ENCODE results near the gene CACNA2D3. TPM values are rescaled to one million over a fixed set of nuclear protein-coding genes. Genes with fewer than 3 reads are reported as not detected.

CACNA2D3 gene
- total and polyA plus RNA-seq, 3 experiments from 2014 or later: not detected

- H3K4me1 ChIP-seq (ENCODE audit: insufficient read depth, low read length): no peaks in the 10 kb centered on the region
- Mint-ChIP-seq H3K4me1 (no peaks in the 10 kb centered on the region), H3K4me3 (no peak overlapping the region), H3K27ac (no peak overlapping the region), H3K36me3 (no peaks in the 10 kb centered on the region), H3K27me3 (peaks cover 1 to 6% of the 10 kb centered on the region in 2 donors), H3K9me3 (peaks cover 0 to 2% (median 1%) of the 10 kb centered on the region in 5 donors)
- no peak overlapping the region for H3K4me3 ChIP-seq (ENCODE audit: low read length)
- H3K27me3 ChIP-seq (ENCODE audit: insufficient read depth, low read length, poor library complexity, severe bottlenecking): no peaks in the 10 kb centered on the region
- H3K27ac ChIP-seq (ENCODE audit: low read depth, low read length): no peak overlapping the region
- ChIA-PET POLR2A (no interaction called here), CTCF (no interaction called here)
- DNase-seq: no peak
- no peaks in the 10 kb centered on the region for H3K9me3 ChIP-seq (ENCODE audit: low read length)
- no peaks in the 10 kb centered on the region for H3K36me3 ChIP-seq (ENCODE audit: insufficient read depth, low read length)
Measured at GRCh38 chr3:54131890-54132289, 9.5 kb downstream of the CACNA2D3 start.

- Mint-ChIP-seq H3K4me1 (no peaks in the 10 kb centered on the region), H3K27me3 (peaks cover 2 to 3% of the 10 kb centered on the region in 2 donors), H3K27ac (no peak overlapping the region), H3K36me3 (no peaks in the 10 kb centered on the region), H3K4me3 (no peak overlapping the region), H3K9me3 (peaks cover 0 to 2% (median 1%) of the 10 kb centered on the region in 5 donors)
- H3K9me3 ChIP-seq (ENCODE audit: low read length): no peaks in the 10 kb centered on the region
- H3K27ac ChIP-seq (ENCODE audit: low read depth, low read length): no peak overlapping the region
- no peaks in the 10 kb centered on the region for H3K27me3 ChIP-seq (ENCODE audit: insufficient read depth, low read length, poor library complexity, severe bottlenecking)
- no peak for DNase-seq
- POLR2A ChIA-PET: no interaction called here
- H3K4me3 ChIP-seq (ENCODE audit: low read length): no peak overlapping the region
- no peaks in the 10 kb centered on the region for H3K4me1 ChIP-seq (ENCODE audit: insufficient read depth, low read length)
- CTCF ChIA-PET: no interaction called here
- H3K36me3 ChIP-seq (ENCODE audit: insufficient read depth, low read length): no peaks in the 10 kb centered on the region
Measured at GRCh38 chr3:54132685-54133084, 10.3 kb downstream of the CACNA2D3 start.

- no peak for DNase-seq
- H3K4me3 ChIP-seq (ENCODE audit: low read length): no peak overlapping the region
- ChIA-PET CTCF (no interaction called here), POLR2A (no interaction called here)
- peaks cover 0 to 2% of the 10 kb centered on the region in 2 donors for H3K27me3 Mint-ChIP-seq
- no peaks in the 10 kb centered on the region for H3K27me3 ChIP-seq (ENCODE audit: insufficient read depth, low read length, poor library complexity, severe bottlenecking)
- no peak overlapping the region for H3K4me3 Mint-ChIP-seq
- no peaks in the 10 kb centered on the region for H3K4me1 Mint-ChIP-seq
- no peak overlapping the region for H3K27ac ChIP-seq (ENCODE audit: low read depth, low read length)
- no peaks in the 10 kb centered on the region for H3K9me3 ChIP-seq (ENCODE audit: low read length)
- no peaks in the 10 kb centered on the region for H3K36me3 Mint-ChIP-seq
- peaks cover 0 to 2% (median 1%) of the 10 kb centered on the region in 5 donors for H3K9me3 Mint-ChIP-seq
- H3K27ac Mint-ChIP-seq: no peak overlapping the region
- H3K4me1 ChIP-seq (ENCODE audit: insufficient read depth, low read length): no peaks in the 10 kb centered on the region
- no peaks in the 10 kb centered on the region for H3K36me3 ChIP-seq (ENCODE audit: insufficient read depth, low read length)
Measured at GRCh38 chr3:54133196-54133595, 10.8 kb downstream of the CACNA2D3 start.

- H3K4me3 Mint-ChIP-seq: no peak overlapping the region
- H3K27ac Mint-ChIP-seq: no peak overlapping the region
- Histone ChIP-seq H3K4me3 (ENCODE audit: low read length) (no peak overlapping the region), H3K27me3 (ENCODE audit: insufficient read depth, low read length, poor library complexity, severe bottlenecking) (no peaks in the 10 kb centered on the region), H3K4me1 (ENCODE audit: insufficient read depth, low read length) (no peaks in the 10 kb centered on the region), H3K36me3 (ENCODE audit: insufficient read depth, low read length) (no peaks in the 10 kb centered on the region), H3K9me3 (ENCODE audit: low read length) (no peaks in the 10 kb centered on the region), H3K27ac (ENCODE audit: low read depth, low read length) (no peak overlapping the region)
- no peaks in the 10 kb centered on the region for H3K4me1 Mint-ChIP-seq
- CTCF ChIA-PET: no interaction called here
- no peak for DNase-seq
- POLR2A ChIA-PET: no interaction called here
- peaks cover 0 to 2% (median 1%) of the 10 kb centered on the region in 5 donors for H3K9me3 Mint-ChIP-seq
- peaks cover 0 to 2% of the 10 kb centered on the region in 2 donors for H3K27me3 Mint-ChIP-seq
- H3K36me3 Mint-ChIP-seq: no peaks in the 10 kb centered on the region
Measured at GRCh38 chr3:54134155-54134554, 11.8 kb downstream of the CACNA2D3 start.

GRCh38 chr3:54134713-54135112, 12.4 kb downstream of the CACNA2D3 start:
- no peak overlapping the region for H3K4me3 Mint-ChIP-seq
- Histone ChIP-seq H3K27ac (ENCODE audit: low read depth, low read length) (no peak overlapping the region), H3K4me3 (ENCODE audit: low read length) (no peak overlapping the region), H3K9me3 (ENCODE audit: low read length) (no peaks in the 10 kb centered on the region), H3K36me3 (ENCODE audit: insufficient read depth, low read length) (no peaks in the 10 kb centered on the region), H3K4me1 (ENCODE audit: insufficient read depth, low read length) (no peaks in the 10 kb centered on the region), H3K27me3 (ENCODE audit: insufficient read depth, low read length, poor library complexity, severe bottlenecking) (no peaks in the 10 kb centered on the region)
- peaks cover 0 to 2% (median 1%) of the 10 kb centered on the region in 5 donors for H3K9me3 Mint-ChIP-seq
- peaks cover 0 to 2% of the 10 kb centered on the region in 2 donors for H3K27me3 Mint-ChIP-seq
- H3K4me1 Mint-ChIP-seq: no peaks in the 10 kb centered on the region
- POLR2A ChIA-PET: no interaction called here
- H3K27ac Mint-ChIP-seq: no peak overlapping the region
- H3K36me3 Mint-ChIP-seq: no peaks in the 10 kb centered on the region
- CTCF ChIA-PET: no interaction called here
- no peak for DNase-seq

GRCh38 chr3:54137311-54137710, 15.0 kb downstream of the CACNA2D3 start:
- peaks cover 0 to 2% (median 1%) of the 10 kb centered on the region in 5 donors for H3K9me3 Mint-ChIP-seq
- H3K4me3 Mint-ChIP-seq: no peak overlapping the region
- POLR2A ChIA-PET: no interaction called here
- no peaks in the 10 kb centered on the region for H3K27me3 ChIP-seq (ENCODE audit: insufficient read depth, low read length, poor library complexity, severe bottlenecking)
- no peaks in the 10 kb centered on the region for H3K4me1 Mint-ChIP-seq
- no peak overlapping the region for H3K27ac ChIP-seq (ENCODE audit: low read depth, low read length)
- no peak overlapping the region for H3K4me3 ChIP-seq (ENCODE audit: low read length)
- no peaks in the 10 kb centered on the region for H3K9me3 ChIP-seq (ENCODE audit: low read length)
- DNase-seq: no peak
- H3K4me1 ChIP-seq (ENCODE audit: insufficient read depth, low read length): no peaks in the 10 kb centered on the region
- H3K36me3 Mint-ChIP-seq: no peaks in the 10 kb centered on the region
- H3K27me3 Mint-ChIP-seq: peaks cover 0 to 2% of the 10 kb centered on the region in 2 donors
- CTCF ChIA-PET: no interaction called here
- no peaks in the 10 kb centered on the region for H3K36me3 ChIP-seq (ENCODE audit: insufficient read depth, low read length)
- H3K27ac Mint-ChIP-seq: no peak overlapping the region

GRCh38 chr3:54138937-54139547, 16.7 kb downstream of the CACNA2D3 start:
- Histone ChIP-seq H3K27me3 (ENCODE audit: insufficient read depth, low read length, poor library complexity, severe bottlenecking) (no peaks in the 10 kb centered on the region), H3K4me1 (ENCODE audit: insufficient read depth, low read length) (no peaks in the 10 kb centered on the region), H3K4me3 (ENCODE audit: low read length) (no peak overlapping the region), H3K9me3 (ENCODE audit: low read length) (no peaks in the 10 kb centered on the region), H3K27ac (ENCODE audit: low read depth, low read length) (no peak overlapping the region), H3K36me3 (ENCODE audit: insufficient read depth, low read length) (no peaks in the 10 kb centered on the region)
- H3K4me3 Mint-ChIP-seq: no peak overlapping the region
- ChIA-PET CTCF (no interaction called here), POLR2A (no interaction called here)
- H3K36me3 Mint-ChIP-seq: no peaks in the 10 kb centered on the region
- H3K4me1 Mint-ChIP-seq: no peaks in the 10 kb centered on the region
- H3K27me3 Mint-ChIP-seq: peaks cover 0 to 2% of the 10 kb centered on the region in 2 donors
- DNase-seq: no peak
- H3K9me3 Mint-ChIP-seq: peaks cover 0 to 2% (median 1%) of the 10 kb centered on the region in 5 donors
- H3K27ac Mint-ChIP-seq: no peak overlapping the region

- H3K4me1 ChIP-seq (ENCODE audit: insufficient read depth, low read length): no peaks in the 10 kb centered on the region
- Mint-ChIP-seq H3K4me3 (no peak overlapping the region), H3K27ac (no peak overlapping the region), H3K4me1 (no peaks in the 10 kb centered on the region), H3K36me3 (no peaks in the 10 kb centered on the region), H3K9me3 (peaks cover 0 to 2% (median 1%) of the 10 kb centered on the region in 5 donors), H3K27me3 (peaks cover 0 to 2% of the 10 kb centered on the region in 2 donors)
- H3K9me3 ChIP-seq (ENCODE audit: low read length): no peaks in the 10 kb centered on the region
- H3K36me3 ChIP-seq (ENCODE audit: insufficient read depth, low read length): no peaks in the 10 kb centered on the region
- no peaks in the 10 kb centered on the region for H3K27me3 ChIP-seq (ENCODE audit: insufficient read depth, low read length, poor library complexity, severe bottlenecking)
- H3K27ac ChIP-seq (ENCODE audit: low read depth, low read length): no peak overlapping the region
- DNase-seq: no peak
- no peak overlapping the region for H3K4me3 ChIP-seq (ENCODE audit: low read length)
- POLR2A ChIA-PET: no interaction called here
- CTCF ChIA-PET: no interaction called here
Measured at GRCh38 chr3:54139630-54140029, 17.3 kb downstream of the CACNA2D3 start.

Measured in CD8-positive, alpha-beta memory T cell (primary cell).